ENCODE measurements around the gene LINGO3. TPM values are rescaled to one million over a fixed set of nuclear protein-coding genes. Genes with fewer than 3 reads are reported as not detected.
A peak's percentile ranks its signal among the peaks of the same experiment; 100 is the strongest.

LINGO3 gene
- total and polyA plus RNA-seq, 2 of the 8 experiments (the other 6 are each of a cell fraction or from before 2014, with no cell fraction given), result 0.59 TPM; not detected in 1

GRCh38 chr19:2345794-2346663, 38.1 kb upstream of the LINGO3 start:
- Histone ChIP-seq H3K4me2 (ENCODE audit: insufficient read depth in 1 of 2, low read depth in 2 of 2, low read length in 2 of 2) (no peak overlapping the region), H3K9ac (replicated peaks in 1 of 4; ENCODE audit: extremely low read depth in 1 of 4, low read depth in 3 of 4, low read length in 3 of 4) (no peak overlapping the region), H3K4ac (replicated peaks; ENCODE audit: insufficient read length, low read depth, low read length) (no peak overlapping the region), H3K14ac (ENCODE audit: insufficient read length) (no peak overlapping the region), H2AK5ac (ENCODE audit: low read depth, low read length) (no peak overlapping the region), H3K4me3 (ENCODE audit: extremely low read depth in 1 of 4, insufficient read depth in 2 of 4, low read depth in 3 of 4, low read length in 4 of 4) (no peak overlapping the region), H4K8ac (ENCODE audit: extremely low read depth, insufficient read depth, low read length) (no peak overlapping the region), H2BK5ac (ENCODE audit: low read depth, low read length) (no peak overlapping the region), H2BK120ac (replicated peaks; ENCODE audit: low read depth, low read length) (no peak overlapping the region), H3K4me1 (replicated peaks in 1 of 4; ENCODE audit: control insufficient read depth in 3 of 4, insufficient read depth in 4 of 4, low read length in 3 of 4) (no peaks in the 10 kb centered on the region), H3K9me3 (ENCODE audit: insufficient read depth in 2 of 2, low read depth in 1 of 2, low read length in 1 of 2) (no peaks in the 10 kb centered on the region), H2BK20ac (ENCODE audit: low read length) (no peak overlapping the region), H3K27me3 (replicated peaks in 1 of 4; ENCODE audit: control insufficient read depth in 3 of 4, extremely low read depth in 1 of 4, insufficient read depth in 3 of 4, low read length in 3 of 4) (no peaks in the 10 kb centered on the region), H2AFZ (ENCODE audit: low read length) (no peak overlapping the region), H3K79me1 (ENCODE audit: low read depth, low read length) (no peaks in the 10 kb centered on the region), H3K23me2 (ENCODE audit: low read depth, low read length) (no peaks in the 10 kb centered on the region), H2BK15ac (ENCODE audit: low read length) (no peak overlapping the region), H4K5ac (ENCODE audit: insufficient read length, low read depth, low read length) (no peak overlapping the region), H3K27ac (ENCODE audit: low read depth, low read length) (no peak overlapping the region), H4K20me1 (replicated peaks in 1 of 2; ENCODE audit: control insufficient read depth in 1 of 2, insufficient read depth in 2 of 2, low read length in 2 of 2) (peaks cover 0 to 9% of the 10 kb centered on the region in 2 experiments), H2BK12ac (ENCODE audit: low read depth, low read length) (no peak overlapping the region), H3K18ac (ENCODE audit: extremely low read depth, low read length) (no peak overlapping the region), H3K23ac (ENCODE audit: insufficient read length) (no peak overlapping the region), H3K79me2 (ENCODE audit: control insufficient read depth in 1 of 2, insufficient read depth in 2 of 2, low read length in 2 of 2) (no peaks in the 10 kb centered on the region), H4K91ac (replicated peaks; ENCODE audit: insufficient read length, low read length) (no peak overlapping the region), H3K36me3 (ENCODE audit: control insufficient read depth in 2 of 4, insufficient read depth in 4 of 4, low read length in 3 of 4) (peaks cover 2 to 12% (median 5%) of the 10 kb centered on the region in 4 experiments; a peak in 3 of 8 replicates), H3K56ac (replicated peaks; ENCODE audit: insufficient read length, low read depth, low read length) (no peak overlapping the region)
- ChIA-PET POLR2A (ENCODE audit: partially characterized antibody) (interaction anchor here (0.7 to 1.5 kb wide), 4 partner anchors 16 to 113 kb away, joined by 3 read pairs; no protein-coding TSS in a partner anchor), CTCF (ENCODE audit: partially characterized antibody) (interaction anchor here (0.6 to 1.0 kb wide), 2 partner anchors 25 to 46 kb away, joined by 3 read pairs; no protein-coding TSS in a partner anchor)
- DNase-seq (ENCODE audit: low read depth in 1 of 2, low spot score in 2 of 2), result no peak
- FAIRE-seq, result no peak
- TF ChIP-seq, protein P1, sequence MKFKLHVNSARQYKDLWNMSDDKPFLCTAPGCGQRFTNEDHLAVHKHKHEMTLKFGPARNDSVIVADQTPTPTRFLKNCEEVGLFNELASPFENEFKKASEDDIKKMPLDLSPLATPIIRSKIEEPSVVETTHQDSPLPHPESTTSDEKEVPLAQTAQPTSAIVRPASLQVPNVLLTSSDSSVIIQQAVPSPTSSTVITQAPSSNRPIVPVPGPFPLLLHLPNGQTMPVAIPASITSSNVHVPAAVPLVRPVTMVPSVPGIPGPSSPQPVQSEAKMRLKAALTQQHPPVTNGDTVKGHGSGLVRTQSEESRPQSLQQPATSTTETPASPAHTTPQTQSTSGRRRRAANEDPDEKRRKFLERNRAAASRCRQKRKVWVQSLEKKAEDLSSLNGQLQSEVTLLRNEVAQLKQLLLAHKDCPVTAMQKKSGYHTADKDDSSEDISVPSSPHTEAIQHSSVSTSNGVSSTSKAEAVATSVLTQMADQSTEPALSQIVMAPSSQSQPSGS (IDR thresholded peaks at IDR 0.05; ENCODE audit: low read length), result no peak
- TF ChIP-seq SUZ12 (IDR thresholded peaks at IDR 0.05; ENCODE audit: low read length) (no peak), YY1 (IDR thresholded peaks at IDR 0.05; ENCODE audit: low read depth, low read length) (no peak), MAX (IDR thresholded peaks at IDR 0.05) (peak; percentile 63)
- TF ChIP-seq, protein P2, sequence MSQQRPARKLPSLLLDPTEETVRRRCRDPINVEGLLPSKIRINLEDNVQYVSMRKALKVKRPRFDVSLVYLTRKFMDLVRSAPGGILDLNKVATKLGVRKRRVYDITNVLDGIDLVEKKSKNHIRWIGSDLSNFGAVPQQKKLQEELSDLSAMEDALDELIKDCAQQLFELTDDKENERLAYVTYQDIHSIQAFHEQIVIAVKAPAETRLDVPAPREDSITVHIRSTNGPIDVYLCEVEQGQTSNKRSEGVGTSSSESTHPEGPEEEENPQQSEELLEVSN (IDR thresholded peaks at IDR 0.05), result no peak
- 85% methylated on average over 25 of the region's 25 CpGs; no CpG with 5 or more reads in 1 of the 2 experiments for WGBS, 2 experiments (ENCODE audit: extremely low coverage in 1 of 2, insufficient coverage in 1 of 2, insufficient read length in 1 of 2, insufficient replicate concordance in 2 of 2, low coverage in 1 of 2, low lambda C conversion rate in 2 of 2, missing lambda C conversion rate in 1 of 2)
